ENCODE results near the gene MDFI. TPM values are rescaled to one million over a fixed set of nuclear protein-coding genes. Genes with fewer than 3 reads are reported as not detected.

Gene MDFI
- total RNA-seq, 1 donor from 2014 or later = 94.5 TPM

- Mint-ChIP-seq H3K9me3 (no peaks in the 10 kb centered on the region), H3K4me1 (ENCODE audit: unreplicated experiment) (peaks cover 15% of the 10 kb centered on the region), H3K27me3 (peaks cover 3% of the 10 kb centered on the region), H3K27ac (no peak overlapping the region), H3K4me3 (no peak overlapping the region), H3K36me3 (no peaks in the 10 kb centered on the region)
- no peak for TF ChIP-seq CTCF (conservative IDR thresholded peaks at IDR 0.05)
- DNase-seq (ENCODE audit: extremely low spot score, unreplicated experiment) = no peak
Measured at GRCh38 chr6:41700463-41701347, 62.4 kb downstream of the MDFI start.

- Mint-ChIP-seq H3K27me3 (peaks cover 3% of the 10 kb centered on the region), H3K36me3 (no peaks in the 10 kb centered on the region), H3K9me3 (no peaks in the 10 kb centered on the region), H3K27ac (no peak overlapping the region), H3K4me1 (ENCODE audit: unreplicated experiment) (peaks cover 15% of the 10 kb centered on the region), H3K4me3 (no peak overlapping the region)
- DNase-seq (ENCODE audit: extremely low spot score, unreplicated experiment) = no peak
- TF ChIP-seq CTCF (conservative IDR thresholded peaks at IDR 0.05) = no peak
Measured at GRCh38 chr6:41702089-41702745, 63.9 kb downstream of the MDFI start.

- H3K4me1 Mint-ChIP-seq (ENCODE audit: unreplicated experiment) = peaks cover 11% of the 10 kb centered on the region
- no peak for DNase-seq (ENCODE audit: extremely low spot score, unreplicated experiment)
- no peaks in the 10 kb centered on the region for H3K9me3 Mint-ChIP-seq
- TF ChIP-seq CTCF (conservative IDR thresholded peaks at IDR 0.05) = no peak
- H3K27ac Mint-ChIP-seq = no peak overlapping the region
- no peak overlapping the region for H3K4me3 Mint-ChIP-seq
- H3K27me3 Mint-ChIP-seq = peaks cover 3% of the 10 kb centered on the region
- H3K36me3 Mint-ChIP-seq = no peaks in the 10 kb centered on the region
Measured at GRCh38 chr6:41702771-41703494, 64.7 kb downstream of the MDFI start.

Small RNA genes lying within 50 kb of the gene (microRNA-seq; reads per million reads assigned to microRNA genes)
- gene MIR4641 = not detected

Other genes starting within 250 kb of the MDFI start
- gene FOXP4, start 92.1 kb upstream of the MDFI start, total RNA-seq (ENCODE audit: low replicate concordance) = 62.2 and 100 TPM in 2 replicates
- 4.6 and 6.2 TPM in 2 replicates for gene TFEB, start 97.1 kb downstream of the MDFI start, total RNA-seq (ENCODE audit: low replicate concordance)
- 3.5 and 56.6 TPM in 2 replicates for gene PGC, start 108.9 kb downstream of the MDFI start, total RNA-seq (ENCODE audit: low replicate concordance)
- 2.2 and 7.0 TPM in 2 replicates for gene FRS3, start 141.4 kb downstream of the MDFI start, total RNA-seq (ENCODE audit: low replicate concordance)
- gene PRICKLE4, start 142.3 kb downstream of the MDFI start, total RNA-seq (ENCODE audit: low replicate concordance) = 2.1 and 2.8 TPM in 2 replicates
- 193 and 203 TPM in 2 replicates for gene TOMM6, start 149.2 kb downstream of the MDFI start, total RNA-seq (ENCODE audit: low replicate concordance)